GM12872 (cell line): ENCODE data around the gene TRIL.

Experiments used
- TF ChIP-seq, protein P1 (sequence below): IDR thresholded peaks from 3 replicates; pipeline ENCODE4 v1.5.1; 2011; ENCODE audit warnings: low read depth, mild to moderate bottlenecking, low read length, moderate library complexity; ENCODE audit not compliant: insufficient read depth

The TRIL gene

DNA sequence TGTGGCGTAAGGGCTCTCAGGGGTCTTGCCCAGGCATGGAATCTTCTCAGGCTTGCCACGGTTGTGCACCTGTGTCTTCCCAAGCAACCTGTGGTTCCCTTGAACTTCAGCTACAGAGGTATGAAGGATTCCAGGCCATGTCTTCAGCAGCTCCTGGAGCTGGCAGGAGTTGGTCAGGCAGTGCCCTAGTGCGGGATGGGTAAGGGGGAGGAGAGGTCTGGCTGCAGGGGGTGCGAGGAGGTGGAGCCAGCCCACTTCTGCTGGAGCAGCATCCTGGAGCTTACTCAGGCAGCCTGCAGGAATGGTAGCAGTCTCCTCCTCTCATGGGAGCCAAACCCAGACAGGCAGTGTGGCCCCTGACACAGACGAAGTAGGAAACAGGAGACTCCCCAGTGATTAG lies 3.8 kb upstream of the TRIL start:
- TF ChIP-seq, protein P1, sequence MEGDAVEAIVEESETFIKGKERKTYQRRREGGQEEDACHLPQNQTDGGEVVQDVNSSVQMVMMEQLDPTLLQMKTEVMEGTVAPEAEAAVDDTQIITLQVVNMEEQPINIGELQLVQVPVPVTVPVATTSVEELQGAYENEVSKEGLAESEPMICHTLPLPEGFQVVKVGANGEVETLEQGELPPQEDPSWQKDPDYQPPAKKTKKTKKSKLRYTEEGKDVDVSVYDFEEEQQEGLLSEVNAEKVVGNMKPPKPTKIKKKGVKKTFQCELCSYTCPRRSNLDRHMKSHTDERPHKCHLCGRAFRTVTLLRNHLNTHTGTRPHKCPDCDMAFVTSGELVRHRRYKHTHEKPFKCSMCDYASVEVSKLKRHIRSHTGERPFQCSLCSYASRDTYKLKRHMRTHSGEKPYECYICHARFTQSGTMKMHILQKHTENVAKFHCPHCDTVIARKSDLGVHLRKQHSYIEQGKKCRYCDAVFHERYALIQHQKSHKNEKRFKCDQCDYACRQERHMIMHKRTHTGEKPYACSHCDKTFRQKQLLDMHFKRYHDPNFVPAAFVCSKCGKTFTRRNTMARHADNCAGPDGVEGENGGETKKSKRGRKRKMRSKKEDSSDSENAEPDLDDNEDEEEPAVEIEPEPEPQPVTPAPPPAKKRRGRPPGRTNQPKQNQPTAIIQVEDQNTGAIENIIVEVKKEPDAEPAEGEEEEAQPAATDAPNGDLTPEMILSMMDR, result no peak

- TF ChIP-seq, protein P1, result no peak
Observed at GRCh38 chr7:28960071-28960840, 2.1 kb upstream of the TRIL start.

- TF ChIP-seq, protein P1, result no peak
Observed at GRCh38 chr7:28958980-28959347, 834 bp upstream of the TRIL start.

DNA sequence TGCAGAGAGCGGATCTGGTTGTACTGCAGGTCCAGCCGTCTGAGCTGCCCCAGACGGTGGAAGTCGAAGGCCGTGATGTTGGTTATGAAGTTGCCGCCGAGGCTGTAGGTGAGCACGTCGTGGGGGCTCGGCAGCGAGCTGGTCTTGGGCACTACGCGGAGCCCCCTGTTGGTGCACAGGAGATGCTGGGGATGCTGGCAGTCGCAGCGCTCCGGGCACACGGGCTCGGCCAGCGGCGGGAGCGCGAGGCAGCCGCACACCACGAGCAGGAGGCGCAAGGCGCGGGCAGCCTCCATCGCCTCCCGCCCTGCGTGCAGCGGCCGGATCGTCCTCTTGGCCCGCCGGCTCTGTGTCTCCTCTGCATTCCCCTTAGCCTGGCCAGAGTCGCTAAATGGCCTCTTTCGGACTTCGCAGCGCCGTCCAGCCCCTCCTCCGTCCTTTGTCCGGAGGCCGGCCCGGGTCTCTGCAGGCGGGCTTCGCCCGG lies 337 bp downstream of the TRIL start:
- TF ChIP-seq, protein P1, result no peak

- TF ChIP-seq, protein P1, result no peak
Observed at GRCh38 chr7:28957064-28957750, 923 bp downstream of the TRIL start.

DNA sequence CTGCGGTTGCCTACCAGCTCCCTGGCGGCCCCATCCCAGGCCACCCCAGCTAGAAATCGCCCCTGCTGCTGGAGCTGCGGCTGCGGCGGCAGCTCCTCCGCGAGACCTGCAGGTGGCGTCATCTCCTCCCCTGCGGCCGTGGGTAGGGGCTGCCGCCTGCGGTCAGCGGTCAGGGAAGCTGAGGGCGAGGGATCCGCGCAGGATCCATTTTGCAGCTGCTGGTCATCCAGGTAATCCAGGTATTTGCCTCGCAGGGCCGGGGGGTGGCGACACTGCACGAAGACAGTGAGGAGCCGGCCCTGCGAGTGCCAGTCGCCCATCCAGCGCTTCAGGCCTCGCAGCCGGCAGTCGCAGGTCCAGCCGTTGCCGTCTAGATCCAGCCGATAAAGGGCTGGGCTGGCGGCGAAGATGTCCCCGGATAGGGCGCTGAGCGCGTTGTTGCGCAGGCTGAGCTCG lies 1.5 kb downstream of the TRIL start:
- TF ChIP-seq, protein P1, result peak; percentile 22; the same call in 1 of the 3 replicates

DNA sequence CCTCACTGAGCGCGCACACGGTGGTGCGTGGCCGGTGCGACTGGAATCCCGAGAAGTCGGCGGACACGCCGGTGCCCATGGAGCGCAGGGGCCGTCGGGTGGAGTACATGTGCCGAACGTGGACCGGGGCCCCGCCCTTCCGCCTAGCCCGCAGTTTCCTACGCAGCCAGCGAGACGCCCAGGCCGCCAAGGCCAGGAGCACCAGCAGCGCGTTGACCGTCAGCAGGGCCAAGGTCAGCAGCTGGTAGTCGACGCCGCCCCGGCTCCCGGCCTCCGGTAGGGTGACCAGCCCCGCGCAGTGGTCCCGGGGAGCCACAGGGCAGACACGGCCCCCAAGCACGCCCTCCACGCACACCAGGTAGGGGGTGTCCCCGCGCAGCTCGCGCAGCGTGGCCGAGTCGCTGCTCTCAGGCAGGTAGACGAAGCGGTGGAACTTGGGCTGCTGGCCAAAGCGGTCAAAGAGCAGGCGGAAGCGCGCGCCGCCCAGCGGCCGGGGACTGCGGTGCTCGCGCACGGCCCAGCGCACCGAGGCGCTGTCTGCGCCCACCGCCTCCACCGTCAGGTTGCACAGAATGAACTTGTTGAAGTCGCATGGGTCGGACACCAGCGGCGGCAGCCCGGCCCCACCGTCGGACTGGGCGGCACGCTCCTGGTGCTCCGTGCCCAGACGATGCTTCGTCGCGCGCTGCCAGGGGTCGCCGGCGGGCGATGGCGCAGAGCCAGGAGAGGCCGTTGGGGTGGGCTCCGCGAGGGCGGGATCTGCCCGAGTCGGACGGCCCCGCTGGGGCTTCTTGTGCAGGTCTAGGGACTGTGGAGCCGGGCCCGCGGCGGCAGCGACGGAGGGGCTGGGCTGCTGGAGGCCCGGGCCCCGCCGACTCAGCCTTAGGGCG lies 2.2 kb downstream of the TRIL start:
- TF ChIP-seq, protein P1, result peak; percentile 28; the same call in 1 of the 3 replicates
